Daoy (cell line): Measurements from ENCODE around the gene HEG1. TPM values are rescaled to one million over a fixed set of nuclear protein-coding genes. Genes with fewer than 3 reads are reported as not detected.
A peak's percentile ranks its signal among the peaks of the same experiment; 100 is the strongest.
"Not testable (repeated sequence)": the region's sequence is repeated elsewhere in the genome, so short reads cannot be mapped to it uniquely, and the experiment has no call there.

Source experiments
- DNase-seq: peaks from one replicate; pipeline ENCODE4 v3.0.0-alpha.2; 2015; ENCODE audit warnings: low read depth
- total RNA-seq: library from RNA; depleted of rRNA; stranded (reverse); fragments of >200 nt; shearing (Covaris generic); gene quantifications from 2 replicates; pipeline ENCODE4 v1.2.3, GENCODE V29; 2014

The HEG1 gene
- total RNA-seq, 1 experiment from 2014 or later: 14.9 TPM

GRCh38 chr3:124986192-124987143 is 69.3 kb downstream of the HEG1 start:
- peak; percentile 97 for DNase-seq

GRCh38 chr3:124985349-124985748 is 70.4 kb downstream of the HEG1 start:
- DNase-seq: peak; percentile 80

- no peak for DNase-seq
These were observed 71.0 kb downstream of the HEG1 start for GRCh38 chr3:124984754-124985153.

- DNase-seq: no peak
These were observed 72.9 kb downstream of the HEG1 start for GRCh38 chr3:124982855-124983254.

GRCh38 chr3:124981472-124981871 is 74.3 kb downstream of the HEG1 start:
- DNase-seq: no peak

GRCh38 chr3:124978627-124979026 is 77.2 kb downstream of the HEG1 start:
- no peak for DNase-seq

GRCh38 chr3:124976383-124976782 is 79.4 kb downstream of the HEG1 start:
- peak; percentile 46 for DNase-seq

GRCh38 chr3:124974691-124975090 is 81.1 kb downstream of the HEG1 start:
- no peak for DNase-seq

GRCh38 chr3:124973290-124973689 is 82.5 kb downstream of the HEG1 start:
- no peak for DNase-seq

- DNase-seq: no peak
These were observed 83.3 kb downstream of the HEG1 start for GRCh38 chr3:124972457-124972856.

GRCh38 chr3:124969963-124970722 is 85.7 kb downstream of the HEG1 start:
- no peak for DNase-seq

GRCh38 chr3:124969190-124969589 is 86.6 kb downstream of the HEG1 start:
- no peak for DNase-seq

GRCh38 chr3:124967964-124968363 is 87.8 kb downstream of the HEG1 start:
- DNase-seq: no peak

- no peak for DNase-seq
These were observed 89.0 kb downstream of the HEG1 start for GRCh38 chr3:124966521-124967445.

- peak; percentile 14 for DNase-seq
These were observed 90.4 kb downstream of the HEG1 start for GRCh38 chr3:124965413-124965812.

- DNase-seq: peak; percentile 56
These were observed 91.4 kb downstream of the HEG1 start for GRCh38 chr3:124964387-124964786.

GRCh38 chr3:124963755-124964154 is 92.0 kb downstream of the HEG1 start:
- no peak for DNase-seq

- no peak for DNase-seq
These were observed 93.3 kb downstream of the HEG1 start for GRCh38 chr3:124962403-124962940.

GRCh38 chr3:124960698-124961097 is 95.1 kb downstream of the HEG1 start:
- no peak for DNase-seq

- no peak for DNase-seq
These were observed 95.7 kb downstream of the HEG1 start for GRCh38 chr3:124960105-124960504.

GRCh38 chr3:124957951-124958350 is 97.8 kb downstream of the HEG1 start:
- DNase-seq: not testable (repeated sequence)
